C4-2B (cell line): ENCODE data around the gene ZCRB1.

ENCODE experiments used
- ZFX ChIP-seq: fragments of 450-650 bp; IDR thresholded peaks from 2 replicates; pipeline ENCODE4 v1.6.1; 2017
- TF ChIP-seq, protein P1 (sequence below): fragments of 450-650 bp; conservative IDR thresholded peaks from 2 replicates; pipeline ENCODE4 v1.5.1; 2017; ENCODE audit warnings: mild to moderate bottlenecking

DNA sequence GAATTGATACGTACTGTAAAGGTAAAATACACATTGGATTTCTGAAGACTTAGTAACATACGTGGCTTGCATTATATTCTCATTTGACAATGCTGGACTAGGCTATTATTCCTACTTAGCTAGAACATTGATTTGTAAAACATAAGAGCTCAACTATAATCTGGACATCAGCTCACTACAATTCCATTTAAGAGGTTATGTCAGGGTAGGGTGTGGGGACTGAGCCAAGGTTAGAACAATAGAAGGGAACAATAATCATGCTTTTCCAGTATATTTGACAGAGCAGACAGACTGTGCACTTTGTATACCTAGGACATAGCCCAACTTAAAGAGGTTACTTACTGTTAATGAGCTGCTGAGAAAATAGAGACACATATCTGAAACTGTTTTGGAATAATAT, 10.8 kb downstream of the ZCRB1 start:
- TF ChIP-seq, protein P1, sequence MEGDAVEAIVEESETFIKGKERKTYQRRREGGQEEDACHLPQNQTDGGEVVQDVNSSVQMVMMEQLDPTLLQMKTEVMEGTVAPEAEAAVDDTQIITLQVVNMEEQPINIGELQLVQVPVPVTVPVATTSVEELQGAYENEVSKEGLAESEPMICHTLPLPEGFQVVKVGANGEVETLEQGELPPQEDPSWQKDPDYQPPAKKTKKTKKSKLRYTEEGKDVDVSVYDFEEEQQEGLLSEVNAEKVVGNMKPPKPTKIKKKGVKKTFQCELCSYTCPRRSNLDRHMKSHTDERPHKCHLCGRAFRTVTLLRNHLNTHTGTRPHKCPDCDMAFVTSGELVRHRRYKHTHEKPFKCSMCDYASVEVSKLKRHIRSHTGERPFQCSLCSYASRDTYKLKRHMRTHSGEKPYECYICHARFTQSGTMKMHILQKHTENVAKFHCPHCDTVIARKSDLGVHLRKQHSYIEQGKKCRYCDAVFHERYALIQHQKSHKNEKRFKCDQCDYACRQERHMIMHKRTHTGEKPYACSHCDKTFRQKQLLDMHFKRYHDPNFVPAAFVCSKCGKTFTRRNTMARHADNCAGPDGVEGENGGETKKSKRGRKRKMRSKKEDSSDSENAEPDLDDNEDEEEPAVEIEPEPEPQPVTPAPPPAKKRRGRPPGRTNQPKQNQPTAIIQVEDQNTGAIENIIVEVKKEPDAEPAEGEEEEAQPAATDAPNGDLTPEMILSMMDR = no peak
- TF ChIP-seq ZFX = no peak
